Adipose tissue (tissue), 3 donors: ENCODE data around the gene ARHGAP23. TPM values are rescaled to one million over a fixed set of nuclear protein-coding genes. Genes with fewer than 3 reads are reported as not detected.

Source experiments
- H3K27ac ChIP-seq: one replicate; pipeline ENCODE4 v1.5.1; 2013; ENCODE audit warnings: low read depth, low read length
- WGBS, 3 donors: extraction: QIAGEN DNeasy Blood & Tissue Kit; methylation state at CpG; one replicate each; pipeline ENCODE4 v1.1.7; 2013; 5-methylcytosine and 5-hydroxymethylcytosine counted together
- polyA plus RNA-seq, 3 donors: library from polyadenylated mRNA; stranded (reverse); fragments of 200-250 nt; gene quantifications; one replicate each; pipeline ENCODE4 v1.2.3, GENCODE V29; 2013
- donor health status: healthy with polysubstance abuse.
- donor health status: Bipolar disorder and iron deficiency.
- donor health status: healthy.

Gene ARHGAP23
- polyA plus RNA-seq, 3 donors: 1.2 to 31.1 (median 18.6) TPM

- 52 to 70% (median 66%) methylated on average over 9 of the region's 9 CpGs for WGBS, 3 donors
- no peak overlapping the region for H3K27ac ChIP-seq
Measured at GRCh38 chr17:38533241-38533640, 105.0 kb downstream of the ARHGAP23 start.

- 53 to 76% (median 71%) methylated on average over 13 of the region's 13 CpGs for WGBS, 3 donors
- H3K27ac ChIP-seq: no peak overlapping the region
Measured at GRCh38 chr17:38533866-38534497, 105.7 kb downstream of the ARHGAP23 start.

GRCh38 chr17:38534498-38534885, 106.2 kb downstream of the ARHGAP23 start:
- 56 to 70% (median 69%) methylated on average over 7 of the region's 7 CpGs for WGBS, 3 donors
- no peak overlapping the region for H3K27ac ChIP-seq

GRCh38 chr17:38535886-38536285, 107.6 kb downstream of the ARHGAP23 start:
- H3K27ac ChIP-seq: no peak overlapping the region
- WGBS, 3 donors: 71 to 78% (median 76%) methylated on average over 8 of the region's 8 CpGs

GRCh38 chr17:38536661-38537060, 108.4 kb downstream of the ARHGAP23 start:
- WGBS, 3 donors: 84 to 86% (median 86%) methylated on average over 4 of the region's 4 CpGs
- H3K27ac ChIP-seq: no peak overlapping the region

GRCh38 chr17:38538906-38539305, 110.6 kb downstream of the ARHGAP23 start:
- 62 to 92% (median 86%) methylated on average over 9 of the region's 9 CpGs for WGBS, 3 donors
- no peak overlapping the region for H3K27ac ChIP-seq

- no peak overlapping the region for H3K27ac ChIP-seq
- 67 to 84% (median 78%) methylated on average over 5 to 8 of the region's 8 CpGs for WGBS, 3 donors
Measured at GRCh38 chr17:38539386-38539785, 111.1 kb downstream of the ARHGAP23 start.

GRCh38 chr17:38540514-38541045, 112.3 kb downstream of the ARHGAP23 start:
- no peak overlapping the region for H3K27ac ChIP-seq
- WGBS, 3 donors: 72 to 79% (median 76%) methylated on average over 11 of the region's 11 CpGs

GRCh38 chr17:38541281-38541680, 113.0 kb downstream of the ARHGAP23 start:
- no peak overlapping the region for H3K27ac ChIP-seq
- WGBS, 3 donors: 72 to 80% (median 76%) methylated on average over 11 of the region's 11 CpGs

GRCh38 chr17:38542286-38542685, 114.0 kb downstream of the ARHGAP23 start:
- 80 to 86% (median 81%) methylated on average over 8 of the region's 8 CpGs for WGBS, 3 donors
- H3K27ac ChIP-seq: no peak overlapping the region

- H3K27ac ChIP-seq: no peak overlapping the region
- 71 to 82% (median 80%) methylated on average over 19 to 20 of the region's 20 CpGs for WGBS, 3 donors
Measured at GRCh38 chr17:38543403-38544174, 115.3 kb downstream of the ARHGAP23 start.

- H3K27ac ChIP-seq: no peak overlapping the region
- WGBS, 3 donors: 76 to 83% (median 81%) methylated on average over 10 of the region's 10 CpGs
Measured at GRCh38 chr17:38544175-38544838, 116.0 kb downstream of the ARHGAP23 start.

GRCh38 chr17:38544839-38545209, 116.6 kb downstream of the ARHGAP23 start:
- 87 to 95% (median 87%) methylated on average over 7 of the region's 7 CpGs for WGBS, 3 donors

GRCh38 chr17:38545531-38546225, 117.4 kb downstream of the ARHGAP23 start:
- WGBS, 3 donors: 75 to 89% (median 87%) methylated on average over 12 of the region's 12 CpGs
- no peak overlapping the region for H3K27ac ChIP-seq

More at GRCh38 chr17:38544839-38545209, 116.6 kb downstream of the ARHGAP23 start:
- H3K27ac ChIP-seq: no peak overlapping the region

- WGBS, 3 donors: 79 to 88% (median 87%) methylated on average over 10 to 11 of the region's 11 CpGs
Measured at GRCh38 chr17:38546396-38546795, 118.1 kb downstream of the ARHGAP23 start.

GRCh38 chr17:38547444-38547843, 119.2 kb downstream of the ARHGAP23 start:
- WGBS, 3 donors: 55 to 89% (median 73%) methylated on average over 10 to 12 of the region's 12 CpGs
- H3K27ac ChIP-seq: no peak overlapping the region

More at GRCh38 chr17:38546396-38546795, 118.1 kb downstream of the ARHGAP23 start:
- no peak overlapping the region for H3K27ac ChIP-seq

- 68 to 76% (median 75%) methylated on average over 4 of the region's 4 CpGs for WGBS, 3 donors
- no peak overlapping the region for H3K27ac ChIP-seq
Measured at GRCh38 chr17:38549285-38549684, 121.0 kb downstream of the ARHGAP23 start.

- H3K27ac ChIP-seq: no peak overlapping the region
- WGBS, 3 donors: 49 to 72% (median 57%) methylated on average over 8 of the region's 8 CpGs
Measured at GRCh38 chr17:38550661-38551060, 122.4 kb downstream of the ARHGAP23 start.
